SH-SY5Y (cell line): ENCODE measurements around the gene NINL.

Source experiments
- GATA2 ChIP-seq: IDR thresholded peaks from 2 replicates; pipeline ENCODE4 v1.6.1; 2011; ENCODE audit warnings: mild to moderate bottlenecking, low read depth, low read length
- GATA3 ChIP-seq: IDR thresholded peaks from 2 replicates; pipeline ENCODE4 v1.6.1; 2011; ENCODE audit warnings: low read depth, mild to moderate bottlenecking, low read length, moderate library complexity

GRCh38 chr20:25632940-25633790 lies 47.8 kb upstream of the NINL start:
- TF ChIP-seq GATA2 (no peak), GATA3 (no peak)
